RWPE1 (cell line): Measurements from ENCODE around the gene PPP1R3G.
A peak's percentile ranks its signal among the peaks of the same experiment; 100 is the strongest.

ENCODE experiments used
- CTCF ChIA-PET: fragments of 350-600 bp; sonication (Branson Sonifier 250); formaldehyde crosslinking; extraction: SDS; loops from one replicate; lab custom pipeline; 2021; lab: Yijun Ruan, JAX
- POLR2A ChIA-PET: fragments of 400-600 bp; formaldehyde crosslinking; extraction: SDS; loops from one replicate; lab custom pipeline; 2020; ENCODE audit warnings: antibody characterized with exemption; ENCODE audit not compliant: low non-redundant PET; lab: Yijun Ruan, JAX
- DNase-seq: peaks from one replicate; pipeline ENCODE4 v3.0.0; 2012; ENCODE audit warnings: low spot score
- H3K27ac ChIP-seq: fragments of 450-650 bp; 2 replicates; pipeline ENCODE4 v1.5.1; 2017
- TF ChIP-seq, protein P1 (sequence below): fragments of 450-650 bp; conservative IDR thresholded peaks from 2 replicates; pipeline ENCODE4 v1.5.1; 2017; ENCODE audit warnings: low read depth, mild to moderate bottlenecking

Gene PPP1R3G

DNA sequence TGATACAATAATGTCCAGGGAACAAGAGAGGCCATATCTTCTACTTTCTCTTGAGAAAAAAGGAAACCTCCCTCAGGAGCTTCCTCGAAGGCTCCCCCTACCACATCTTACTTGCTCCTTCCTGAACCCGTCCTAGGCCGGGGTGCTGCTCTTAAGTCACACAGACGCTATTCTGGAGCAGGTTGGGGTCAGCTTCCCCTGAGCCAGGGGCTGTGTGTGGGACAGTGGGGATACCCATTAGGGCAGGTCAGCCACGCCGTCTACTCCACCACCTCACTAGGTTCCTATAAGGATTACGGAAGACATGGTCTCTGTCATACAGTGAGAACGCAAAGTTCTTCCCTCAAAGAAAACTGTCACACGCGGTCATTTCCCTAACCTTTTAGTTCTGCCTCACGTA is 8.2 kb upstream of the PPP1R3G start:
- no peak overlapping the region for H3K27ac ChIP-seq
- ChIA-PET POLR2A (no interaction called here), CTCF (no interaction called here)
- TF ChIP-seq, protein P1, sequence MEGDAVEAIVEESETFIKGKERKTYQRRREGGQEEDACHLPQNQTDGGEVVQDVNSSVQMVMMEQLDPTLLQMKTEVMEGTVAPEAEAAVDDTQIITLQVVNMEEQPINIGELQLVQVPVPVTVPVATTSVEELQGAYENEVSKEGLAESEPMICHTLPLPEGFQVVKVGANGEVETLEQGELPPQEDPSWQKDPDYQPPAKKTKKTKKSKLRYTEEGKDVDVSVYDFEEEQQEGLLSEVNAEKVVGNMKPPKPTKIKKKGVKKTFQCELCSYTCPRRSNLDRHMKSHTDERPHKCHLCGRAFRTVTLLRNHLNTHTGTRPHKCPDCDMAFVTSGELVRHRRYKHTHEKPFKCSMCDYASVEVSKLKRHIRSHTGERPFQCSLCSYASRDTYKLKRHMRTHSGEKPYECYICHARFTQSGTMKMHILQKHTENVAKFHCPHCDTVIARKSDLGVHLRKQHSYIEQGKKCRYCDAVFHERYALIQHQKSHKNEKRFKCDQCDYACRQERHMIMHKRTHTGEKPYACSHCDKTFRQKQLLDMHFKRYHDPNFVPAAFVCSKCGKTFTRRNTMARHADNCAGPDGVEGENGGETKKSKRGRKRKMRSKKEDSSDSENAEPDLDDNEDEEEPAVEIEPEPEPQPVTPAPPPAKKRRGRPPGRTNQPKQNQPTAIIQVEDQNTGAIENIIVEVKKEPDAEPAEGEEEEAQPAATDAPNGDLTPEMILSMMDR, result no peak
- DNase-seq, result no peak

DNA sequence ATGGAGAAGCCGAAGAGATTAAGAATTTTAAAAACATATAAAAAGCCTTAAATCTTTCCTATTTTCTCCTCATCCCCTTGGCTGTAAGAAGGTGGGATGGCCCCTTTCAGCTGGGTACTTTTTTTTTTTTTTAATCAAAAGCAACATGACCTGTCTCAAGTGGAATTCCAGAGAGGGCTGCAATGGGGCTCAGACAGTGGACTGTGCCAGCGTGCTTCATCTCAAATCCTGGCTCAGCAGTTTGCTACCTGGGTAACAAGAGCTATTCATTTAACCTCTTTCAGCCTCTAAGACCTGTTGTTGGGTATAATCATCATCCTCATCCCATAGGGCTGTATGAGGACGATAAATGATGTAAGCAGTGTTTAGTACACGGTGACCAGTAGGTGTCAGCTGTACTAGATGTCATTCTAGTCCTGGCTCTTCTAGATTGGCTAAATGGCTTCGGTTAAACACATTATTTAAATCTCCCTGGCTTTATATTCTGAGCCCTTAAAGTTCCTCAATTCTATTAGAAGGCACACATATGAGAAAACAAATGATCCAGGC is 6.9 kb upstream of the PPP1R3G start:
- TF ChIP-seq, protein P1, result no peak

DNA sequence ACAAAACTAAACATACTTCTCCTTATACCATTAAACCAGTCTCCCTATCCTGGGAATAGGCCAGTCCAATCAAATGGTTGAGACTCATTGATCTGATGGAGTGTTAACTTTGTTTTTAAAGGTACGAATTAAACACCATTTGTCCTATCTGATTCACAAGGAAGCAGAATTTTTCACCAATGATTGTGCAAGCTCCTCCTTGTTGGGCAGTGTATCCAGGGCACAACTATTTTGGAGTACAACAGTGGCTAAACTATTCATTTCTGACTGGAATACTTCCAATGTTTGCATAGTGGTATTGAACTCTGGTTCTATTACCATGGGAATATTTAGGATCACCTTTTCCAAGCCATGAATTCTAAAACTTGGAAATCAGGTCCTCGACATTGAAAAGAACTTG is 5.4 kb upstream of the PPP1R3G start:
- DNase-seq, result no peak
- TF ChIP-seq, protein P1, result no peak
- POLR2A ChIA-PET, result no interaction called here
- CTCF ChIA-PET, result no interaction called here
- H3K27ac ChIP-seq, result no peak overlapping the region

More for the DNA sequence above, 6.9 kb upstream of the PPP1R3G start:
- no peak overlapping the region for H3K27ac ChIP-seq
- CTCF ChIA-PET, result no interaction called here
- POLR2A ChIA-PET, result no interaction called here
- no peak for DNase-seq

DNA sequence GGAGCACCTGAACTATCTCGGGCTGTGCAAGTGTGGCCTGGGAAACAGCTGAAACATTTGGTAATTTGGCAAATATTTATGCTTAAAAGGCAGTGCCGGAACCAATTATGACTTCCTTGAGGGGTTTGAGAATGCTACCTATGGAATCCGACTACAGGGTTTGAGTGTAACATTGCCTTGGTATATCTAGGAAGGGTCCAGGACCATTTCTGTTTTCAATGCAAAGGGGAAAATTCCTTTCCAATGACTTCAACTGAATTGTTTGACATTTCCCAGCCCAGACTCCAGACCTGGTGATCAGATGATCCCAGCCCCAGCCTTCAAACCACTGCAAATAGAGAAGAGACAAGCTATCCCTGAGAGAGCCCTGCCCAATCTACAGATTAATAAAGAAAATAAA is 4.6 kb upstream of the PPP1R3G start:
- no peak for DNase-seq
- POLR2A ChIA-PET, result no interaction called here
- TF ChIP-seq, protein P1, result no peak
- H3K27ac ChIP-seq, result no peak overlapping the region
- CTCF ChIA-PET, result no interaction called here

DNA sequence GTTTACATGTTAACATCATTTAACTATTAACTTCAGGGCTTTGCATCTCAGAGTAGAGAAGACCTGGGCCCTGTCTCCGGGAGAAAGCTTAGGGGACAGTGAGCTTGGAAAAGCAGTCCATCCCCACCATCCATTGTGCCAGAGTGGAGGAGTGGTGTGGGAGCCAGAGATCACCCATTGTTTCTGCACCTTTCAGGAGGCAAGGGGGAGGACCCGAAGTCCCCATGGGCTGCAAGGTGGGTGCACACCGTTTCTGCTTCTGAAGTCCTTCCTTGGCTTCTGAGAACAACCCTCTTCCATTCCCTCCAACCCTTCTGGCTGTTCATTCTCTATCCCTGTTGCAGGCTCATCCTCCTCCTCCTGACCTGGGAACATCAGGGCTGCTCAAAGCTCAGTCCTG is 4.0 kb upstream of the PPP1R3G start:
- ChIA-PET POLR2A (no interaction called here), CTCF (no interaction called here)
- TF ChIP-seq, protein P1, result no peak
- H3K27ac ChIP-seq, result no peak overlapping the region
- DNase-seq, result no peak

DNA sequence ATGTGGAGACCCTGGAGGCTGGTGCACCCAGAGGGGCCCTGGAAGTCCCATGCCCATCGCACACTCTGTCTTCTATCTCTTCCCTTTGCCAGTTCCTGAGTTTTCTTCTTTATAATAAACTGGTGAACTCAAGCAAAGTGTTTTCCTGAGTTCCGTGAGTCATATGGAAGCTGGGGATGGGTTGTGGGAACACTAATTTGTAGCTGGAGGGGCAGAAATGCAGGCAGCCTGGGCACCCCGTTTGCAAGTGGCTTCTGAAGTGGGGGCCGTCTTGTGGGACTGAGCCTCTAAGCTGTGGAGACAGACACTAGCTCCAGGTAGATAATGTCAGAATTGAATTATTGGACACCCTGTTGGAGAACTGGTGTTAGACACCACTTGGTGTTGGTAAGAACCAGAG is 3.2 kb upstream of the PPP1R3G start:
- CTCF ChIA-PET, result interaction anchor here (0.6 kb wide), 1 partner anchor 1149 kb away, joined by 4 read pairs; no protein-coding TSS in a partner anchor
- POLR2A ChIA-PET, result no interaction called here
- peak overlapping the region; percentile 77 for H3K27ac ChIP-seq
- no peak for DNase-seq
- TF ChIP-seq, protein P1, result no peak
